HepG2 (cell line): ENCODE data around the gene MID2.

ENCODE experiments used
- ESRRA ChIP-seq: sonication (generic); formaldehyde crosslinking; IDR thresholded peaks from 2 replicates; pipeline ENCODE4 v1.5.1; 2020; ENCODE audit warnings: mild to moderate bottlenecking, low read depth, missing genetic modification reagents
- GABPB1 ChIP-seq: IDR thresholded peaks from 2 replicates; pipeline ENCODE4 v1.6.1; 2016; ENCODE audit warnings: mild to moderate bottlenecking, missing genetic modification reagents, moderate library complexity, missing compliant biosample characterization
- HCFC1 ChIP-seq: fragments of 150-350 bp; IDR thresholded peaks from 2 replicates; pipeline ENCODE4 v1.6.1; 2014; ENCODE audit warnings: low read depth, low read length
- HMGA1 ChIP-seq: sonication (generic); formaldehyde crosslinking; conservative IDR thresholded peaks from 2 replicates; pipeline ENCODE4 v1.4.0; 2020; ENCODE audit warnings: missing genetic modification reagents
- POLR2A ChIP-seq, 2 experiments: IDR thresholded peaks; 2 replicates each; pipeline ENCODE4 v1.6.1; 2011; ENCODE audit warnings: low read depth in 2 of 2, low read length in 2 of 2, mild to moderate bottlenecking in 1 of 2, moderate library complexity in 1 of 2; ENCODE audit not compliant: insufficient read depth in 1 of 2
- RNF2 ChIP-seq: fragments of 450-650 bp; conservative IDR thresholded peaks from 2 replicates; pipeline ENCODE4 v1.6.1; 2016; ENCODE audit warnings: low read depth
- SKI ChIP-seq: fragments of 450-650 bp; IDR thresholded peaks from one replicate; pipeline ENCODE4 v1.6.1; 2018; ENCODE audit warnings: mild to moderate bottlenecking; ENCODE audit not compliant: partially characterized antibody
- SNAPC2 ChIP-seq: sonication (generic); formaldehyde crosslinking; IDR thresholded peaks from 2 replicates; pipeline ENCODE4 v1.8.1; 2022; ENCODE audit warnings: mild to moderate bottlenecking, missing genetic modification reagents
- ZNF501 ChIP-seq: sonication (generic); formaldehyde crosslinking; IDR thresholded peaks from 2 replicates; pipeline ENCODE4 v1.5.1; 2020; ENCODE audit warnings: mild to moderate bottlenecking, moderate library complexity, missing genetic modification reagents
- ZNF546 ChIP-seq: sonication (generic); formaldehyde crosslinking; conservative IDR thresholded peaks from 2 replicates; pipeline ENCODE4 v1.8.1; 2023; ENCODE audit warnings: mild to moderate bottlenecking, missing genetic modification reagents
- TF ChIP-seq, protein P1 (sequence below), 2 experiments: IDR thresholded peaks; 2 replicates each; pipeline ENCODE4 v1.6.1; 2011 to 2012; ENCODE audit warnings: low read length in 2 of 2, borderline replicate concordance in 1 of 2, low read depth in 1 of 2, mild to moderate bottlenecking in 1 of 2, moderate library complexity in 1 of 2

DNA sequence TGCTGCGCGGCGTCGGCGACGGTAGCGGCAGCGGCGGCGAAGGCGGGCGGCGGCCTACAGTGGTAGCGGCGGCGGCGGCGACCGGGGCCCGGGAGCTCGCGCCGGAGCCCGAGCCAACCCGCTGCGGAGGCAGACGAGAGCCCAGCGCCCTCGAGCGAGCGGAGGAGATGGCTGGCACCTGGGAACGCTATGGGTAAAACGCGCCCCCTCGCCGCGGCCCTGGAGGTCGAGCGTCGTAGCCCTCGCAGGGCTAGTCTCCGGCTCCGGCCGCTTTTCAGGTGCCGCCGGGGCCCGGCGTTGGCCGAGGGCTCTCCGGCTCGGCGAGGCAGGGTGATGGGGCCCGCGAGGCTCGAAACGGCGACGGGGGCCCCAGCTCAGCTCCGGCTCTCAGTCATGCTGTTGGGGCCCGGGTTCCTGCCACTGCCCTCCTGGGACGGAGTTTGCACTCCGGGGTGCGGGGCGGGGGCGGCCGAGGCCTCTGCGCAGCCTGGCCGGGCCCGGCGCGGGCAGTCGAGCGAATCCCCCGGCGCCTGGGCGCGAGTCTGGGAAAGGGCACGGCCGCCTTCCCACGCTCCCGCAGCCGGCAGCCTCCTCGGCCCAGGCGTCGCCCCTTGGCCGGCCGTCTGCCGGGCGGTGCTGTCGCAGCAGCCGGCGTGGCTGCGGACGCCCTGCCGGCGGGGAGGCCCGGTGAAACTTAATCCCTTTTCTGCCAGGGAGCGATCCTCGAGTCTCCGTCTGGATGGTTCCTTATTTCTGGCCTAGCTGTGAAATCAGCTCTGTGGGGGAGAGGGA, 768 bp downstream of the MID2 start:
- TF ChIP-seq POLR2A (IDR thresholded peaks at IDR 0.05; ENCODE audit: insufficient read depth in 1 of 2, low read depth in 2 of 2, low read length in 2 of 2) = no peak
- no peak for TF ChIP-seq SNAPC2 (CRISPR knock-in tag)
- no peak for TF ChIP-seq ZNF501 (CRISPR knock-in tag)
- TF ChIP-seq ZNF546 (CRISPR knock-in tag) = no peak
- TF ChIP-seq, protein P1, sequence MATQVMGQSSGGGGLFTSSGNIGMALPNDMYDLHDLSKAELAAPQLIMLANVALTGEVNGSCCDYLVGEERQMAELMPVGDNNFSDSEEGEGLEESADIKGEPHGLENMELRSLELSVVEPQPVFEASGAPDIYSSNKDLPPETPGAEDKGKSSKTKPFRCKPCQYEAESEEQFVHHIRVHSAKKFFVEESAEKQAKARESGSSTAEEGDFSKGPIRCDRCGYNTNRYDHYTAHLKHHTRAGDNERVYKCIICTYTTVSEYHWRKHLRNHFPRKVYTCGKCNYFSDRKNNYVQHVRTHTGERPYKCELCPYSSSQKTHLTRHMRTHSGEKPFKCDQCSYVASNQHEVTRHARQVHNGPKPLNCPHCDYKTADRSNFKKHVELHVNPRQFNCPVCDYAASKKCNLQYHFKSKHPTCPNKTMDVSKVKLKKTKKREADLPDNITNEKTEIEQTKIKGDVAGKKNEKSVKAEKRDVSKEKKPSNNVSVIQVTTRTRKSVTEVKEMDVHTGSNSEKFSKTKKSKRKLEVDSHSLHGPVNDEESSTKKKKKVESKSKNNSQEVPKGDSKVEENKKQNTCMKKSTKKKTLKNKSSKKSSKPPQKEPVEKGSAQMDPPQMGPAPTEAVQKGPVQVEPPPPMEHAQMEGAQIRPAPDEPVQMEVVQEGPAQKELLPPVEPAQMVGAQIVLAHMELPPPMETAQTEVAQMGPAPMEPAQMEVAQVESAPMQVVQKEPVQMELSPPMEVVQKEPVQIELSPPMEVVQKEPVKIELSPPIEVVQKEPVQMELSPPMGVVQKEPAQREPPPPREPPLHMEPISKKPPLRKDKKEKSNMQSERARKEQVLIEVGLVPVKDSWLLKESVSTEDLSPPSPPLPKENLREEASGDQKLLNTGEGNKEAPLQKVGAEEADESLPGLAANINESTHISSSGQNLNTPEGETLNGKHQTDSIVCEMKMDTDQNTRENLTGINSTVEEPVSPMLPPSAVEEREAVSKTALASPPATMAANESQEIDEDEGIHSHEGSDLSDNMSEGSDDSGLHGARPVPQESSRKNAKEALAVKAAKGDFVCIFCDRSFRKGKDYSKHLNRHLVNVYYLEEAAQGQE (IDR thresholded peaks at IDR 0.05; ENCODE audit: borderline replicate concordance in 1 of 2, low read depth in 1 of 2, low read length in 2 of 2) = no peak
- TF ChIP-seq HMGA1 (CRISPR knock-in tag) = no peak
- TF ChIP-seq RNF2 = 0 out of 2 replicates have a peak, but pooled peaks have one; percentile 24
- TF ChIP-seq GABPB1 = no peak
- no peak for TF ChIP-seq ESRRA (CRISPR knock-in tag)
- TF ChIP-seq HCFC1 = no peak
- TF ChIP-seq SKI = no peak
